ENCODE measurements around the gene APC. TPM values are rescaled to one million over a fixed set of nuclear protein-coding genes. Genes with fewer than 3 reads are reported as not detected.

Gene APC
- total and polyA plus RNA-seq, 2 of the 8 experiments (the other 6 are each of a cell fraction or from before 2014, with no cell fraction given) = 6.8 to 41.9 TPM

DNA sequence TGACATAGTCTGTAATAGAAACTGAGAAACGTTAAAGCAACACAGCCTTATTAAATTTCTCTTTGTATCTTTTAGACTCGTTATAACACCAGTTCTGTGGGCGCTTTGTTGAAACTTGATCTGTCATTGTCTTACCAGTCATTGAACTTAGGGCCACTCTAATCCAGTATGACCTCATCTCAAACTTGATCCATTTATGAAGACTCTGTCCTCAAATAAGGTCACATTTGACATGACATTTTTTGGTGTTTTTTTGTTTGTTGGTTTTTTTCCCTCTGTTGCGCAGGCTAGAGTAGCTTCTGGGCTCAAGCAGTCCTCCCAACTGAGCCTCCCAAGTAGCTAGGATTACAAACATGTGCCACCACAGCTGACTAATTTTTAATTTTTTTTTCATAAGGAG is 5.9 kb downstream of the APC start:
- no peak overlapping the region for H3K27ac ChIP-seq (ENCODE audit: low read depth, low read length)
- peaks cover 0 to 2% of the 10 kb centered on the region in 2 experiments for H4K20me1 ChIP-seq (replicated peaks in 1 of 2; ENCODE audit: control insufficient read depth in 1 of 2, insufficient read depth in 2 of 2, low read length in 2 of 2)
- H4K8ac ChIP-seq (ENCODE audit: extremely low read depth, insufficient read depth, low read length) = no peak overlapping the region
- H2BK20ac ChIP-seq (ENCODE audit: low read length) = no peak overlapping the region
- H3K4me1 ChIP-seq (replicated peaks in 1 of 4; ENCODE audit: control insufficient read depth in 3 of 4, insufficient read depth in 4 of 4, low read length in 3 of 4) = peaks cover 0 to 3% (median 0%) of the 10 kb centered on the region in 4 experiments; a peak in 3 of 7 replicates
- no peak for TF ChIP-seq TAF1 (IDR thresholded peaks at IDR 0.05; ENCODE audit: low read depth, low read length)
- no peak for TF ChIP-seq ZNF274 (IDR thresholded peaks at IDR 0.05; ENCODE audit: borderline replicate concordance, extremely low read depth, low read length)
- no peak for TF ChIP-seq CHD2 (IDR thresholded peaks at IDR 0.05; ENCODE audit: low read length)
- TF ChIP-seq POU5F1 (IDR thresholded peaks at IDR 0.05; ENCODE audit: low read depth, low read length) = no peak
- no peaks in the 10 kb centered on the region for H3K27me3 ChIP-seq (replicated peaks in 1 of 4; ENCODE audit: control insufficient read depth in 3 of 4, extremely low read depth in 1 of 4, insufficient read depth in 3 of 4, low read length in 3 of 4)
- H2BK120ac ChIP-seq (replicated peaks; ENCODE audit: low read depth, low read length) = no peak overlapping the region
- no peak overlapping the region for H2BK15ac ChIP-seq (ENCODE audit: low read length)
- no peak overlapping the region for H3K4me2 ChIP-seq (ENCODE audit: insufficient read depth in 1 of 2, low read depth in 2 of 2, low read length in 2 of 2)
- no peak overlapping the region for H2AK5ac ChIP-seq (ENCODE audit: low read depth, low read length)
- ChIA-PET CTCF (ENCODE audit: partially characterized antibody) (interaction anchor here (0.6 to 1.5 kb wide), 5 partner anchors 15 to 253 kb away, joined by 3 to 4 read pairs (median 3); no protein-coding TSS in a partner anchor), POLR2A (ENCODE audit: partially characterized antibody) (no interaction called here)
- H4K5ac ChIP-seq (ENCODE audit: insufficient read length, low read depth, low read length) = no peak overlapping the region
- FAIRE-seq (no peak), DNase-seq (ENCODE audit: low read depth in 1 of 2, low spot score in 2 of 2) (no peak)
- 0 out of 2 replicates have a peak, but pooled peaks cover 2% of the 10 kb centered on the region for H3K79me1 ChIP-seq (ENCODE audit: low read depth, low read length)
- peaks cover 0 to 63% of the 10 kb centered on the region in 2 experiments; a peak in 2 of 4 replicates for H3K79me2 ChIP-seq (ENCODE audit: control insufficient read depth in 1 of 2, insufficient read depth in 2 of 2, low read length in 2 of 2)
- no peak overlapping the region for H3K23ac ChIP-seq (ENCODE audit: insufficient read length)
- H2AFZ ChIP-seq (ENCODE audit: low read length) = no peak overlapping the region
- H3K23me2 ChIP-seq (ENCODE audit: low read depth, low read length) = no peaks in the 10 kb centered on the region
- no peak overlapping the region for H4K91ac ChIP-seq (replicated peaks; ENCODE audit: insufficient read length, low read length)
- no peak overlapping the region for H3K14ac ChIP-seq (ENCODE audit: insufficient read length)
- H3K4me3 ChIP-seq (ENCODE audit: extremely low read depth in 1 of 4, insufficient read depth in 2 of 4, low read depth in 3 of 4, low read length in 4 of 4) = no peak overlapping the region
- no peaks in the 10 kb centered on the region for H3K9me3 ChIP-seq (ENCODE audit: insufficient read depth in 2 of 2, low read depth in 1 of 2, low read length in 1 of 2)
- no peak overlapping the region for H3K4ac ChIP-seq (replicated peaks; ENCODE audit: insufficient read length, low read depth, low read length)
- no peak overlapping the region for H3K56ac ChIP-seq (replicated peaks; ENCODE audit: insufficient read length, low read depth, low read length)
- H3K9ac ChIP-seq (replicated peaks in 1 of 4; ENCODE audit: extremely low read depth in 1 of 4, low read depth in 3 of 4, low read length in 3 of 4) = no peak overlapping the region
- 94% methylated on average over 4 of the region's 4 CpGs; no CpG with 5 or more reads in 1 of the 2 experiments for WGBS, 2 experiments (ENCODE audit: extremely low coverage in 1 of 2, insufficient coverage in 1 of 2, insufficient read length in 1 of 2, insufficient replicate concordance in 2 of 2, low coverage in 1 of 2, low lambda C conversion rate in 2 of 2, missing lambda C conversion rate in 1 of 2)
- H2BK5ac ChIP-seq (ENCODE audit: low read depth, low read length) = no peak overlapping the region
- no peak overlapping the region for H3K18ac ChIP-seq (ENCODE audit: extremely low read depth, low read length)
- H3K36me3 ChIP-seq (ENCODE audit: control insufficient read depth in 2 of 4, insufficient read depth in 4 of 4, low read length in 3 of 4) = no peaks in the 10 kb centered on the region
- H2BK12ac ChIP-seq (ENCODE audit: low read depth, low read length) = no peak overlapping the region
